ENCODE measurements around the gene B4GALT6. TPM values are rescaled to one million over a fixed set of nuclear protein-coding genes. Genes with fewer than 3 reads are reported as not detected.

The B4GALT6 gene
- total and polyA plus RNA-seq, 2 of the 4 experiments (the other 2 are of a cell fraction) = 1.1 to 3.9 TPM

DNA sequence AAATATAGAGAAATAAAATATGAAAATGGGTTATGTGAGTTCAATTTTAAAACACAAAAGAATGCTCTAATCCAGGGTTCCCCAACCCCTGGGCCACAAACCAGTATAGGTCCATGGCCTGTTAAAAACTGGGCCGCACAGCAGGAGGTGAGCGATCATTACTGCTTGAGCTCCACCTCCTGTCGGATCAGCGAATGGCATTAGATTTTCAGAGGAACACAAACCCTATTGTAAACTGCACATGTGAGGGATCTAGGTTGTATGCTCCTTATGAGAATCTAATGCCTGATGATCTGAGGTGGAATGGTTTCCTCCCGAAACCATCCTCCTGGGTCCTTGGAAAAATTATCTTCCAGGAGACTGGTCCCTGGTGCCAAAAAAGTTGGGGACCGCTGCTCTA lies 58.0 kb downstream of the B4GALT6 start:
- TF ChIP-seq BHLHE40 (IDR thresholded peaks at IDR 0.05; ENCODE audit: low read depth, low read length) (no peak), RFX5 (IDR thresholded peaks at IDR 0.05; ENCODE audit: low read depth, low read length) (no peak)
- intact Hi-C loops (cut with micrococcal nuclease) (no loop called here), dilution Hi-C loops (cut with HindIII; ENCODE audit: low sequenced_read_pairs, unreplicated experiment) (no loop called here), in situ Hi-C loops (cut with MboI; ENCODE audit: low sequenced_read_pairs) (no loop called here)
- Histone ChIP-seq H2AK5ac (ENCODE audit: low read depth, low read length) (no peak overlapping the region), H3K4me2 (ENCODE audit: low read depth, low read length) (no peak overlapping the region), H4K91ac (ENCODE audit: insufficient read depth, low read depth, low read length) (no peak overlapping the region), H2BK5ac (ENCODE audit: low read depth, low read length, poor library complexity, severe bottlenecking) (no peak overlapping the region), H2BK120ac (ENCODE audit: low read depth, low read length) (no peak overlapping the region), H2AFZ (replicated peaks; ENCODE audit: low read length, poor library complexity) (no peak overlapping the region), H3K9me3 (ENCODE audit: control insufficient read depth, insufficient read depth, low read length) (no peaks in the 10 kb centered on the region), H4K5ac (ENCODE audit: low read depth, low read length) (no peak overlapping the region), H3K36me3 (ENCODE audit: control insufficient read depth, insufficient read depth, low read length) (no peaks in the 10 kb centered on the region), H3K79me1 (ENCODE audit: low read depth in 1 of 2, low read length in 2 of 2) (no peaks in the 10 kb centered on the region), H3K4ac (ENCODE audit: low read depth, low read length) (no peak overlapping the region), H2AK9ac (replicated peaks; ENCODE audit: low read depth, low read length, poor library complexity) (no peak overlapping the region), H3K27me3 (ENCODE audit: control insufficient read depth, insufficient read depth, low read length) (no peaks in the 10 kb centered on the region), H2BK15ac (ENCODE audit: low read depth, low read length) (no peak overlapping the region), H3K9ac (ENCODE audit: low read depth, low read length) (no peak overlapping the region), H3K4me3 (ENCODE audit: insufficient read depth, low read depth, low read length) (no peak overlapping the region), H3K56ac (ENCODE audit: extremely low read depth, insufficient read depth, low read length) (no peak overlapping the region), H3K4me1 (ENCODE audit: control insufficient read depth, insufficient read depth, low read length) (no peaks in the 10 kb centered on the region), H3K14ac (replicated peaks; ENCODE audit: low read depth, low read length) (no peak overlapping the region), H2BK20ac (ENCODE audit: low read depth, low read length) (no peak overlapping the region), H3K18ac (ENCODE audit: low read depth, low read length) (no peak overlapping the region), H4K8ac (ENCODE audit: low read depth in 2 of 2, low read length in 2 of 2) (no peak overlapping the region), H4K20me1 (ENCODE audit: insufficient read depth, low read length) (no peaks in the 10 kb centered on the region), H3K23ac (ENCODE audit: low read depth, low read length) (no peak overlapping the region), H3K9me1 (ENCODE audit: insufficient read depth, low read length) (no peaks in the 10 kb centered on the region), H3K27ac (ENCODE audit: insufficient read depth, low read length) (no peak overlapping the region)
- ATAC-seq (ENCODE audit: low read depth) (no peak), DNase-seq (no peak)
- no CpG with 5 or more reads among the region's 6 CpGs for WGBS, 2 experiments (ENCODE audit: extremely low coverage in 2 of 2, insufficient read length in 1 of 2)
- no TSS peak for BruUV-seq (replicated peaks)
- CTCF ChIA-PET = no interaction called here
- POLR2A ChIA-PET (ENCODE audit: unreplicated experiment) = no interaction called here
